Fibroblast of villous mesenchyme (primary cell): ENCODE results near the gene SUN3. TPM values are rescaled to one million over a fixed set of nuclear protein-coding genes. Genes with fewer than 3 reads are reported as not detected.
"Not testable (repeated sequence)": the region's sequence is repeated elsewhere in the genome, so short reads cannot be mapped to it uniquely, and the experiment has no call there.

Experiments
- DNase-seq: peaks from one replicate; pipeline ENCODE4 v3.0.0-alpha.2; 2010; ENCODE audit warnings: low read depth
- H3K4me3 ChIP-seq: 2 replicates; pipeline ENCODE4 v1.5.1; 2011; ENCODE audit warnings: low read depth, mild to moderate bottlenecking, low read length
- total RNA-seq: library from RNA; depleted of rRNA; stranded (reverse); fragments of >200 nt; gene quantifications from 2 replicates; pipeline ENCODE4 v1.2.3, GENCODE V29; 2012
- TF ChIP-seq, protein P1 (sequence below): IDR thresholded peaks from 2 replicates; pipeline ENCODE4 v1.5.1; 2012; ENCODE audit warnings: low read depth, mild to moderate bottlenecking, low read length; ENCODE audit not compliant: insufficient read depth

SUN3 gene
- total RNA-seq, 1 donor, result not detected

DNA sequence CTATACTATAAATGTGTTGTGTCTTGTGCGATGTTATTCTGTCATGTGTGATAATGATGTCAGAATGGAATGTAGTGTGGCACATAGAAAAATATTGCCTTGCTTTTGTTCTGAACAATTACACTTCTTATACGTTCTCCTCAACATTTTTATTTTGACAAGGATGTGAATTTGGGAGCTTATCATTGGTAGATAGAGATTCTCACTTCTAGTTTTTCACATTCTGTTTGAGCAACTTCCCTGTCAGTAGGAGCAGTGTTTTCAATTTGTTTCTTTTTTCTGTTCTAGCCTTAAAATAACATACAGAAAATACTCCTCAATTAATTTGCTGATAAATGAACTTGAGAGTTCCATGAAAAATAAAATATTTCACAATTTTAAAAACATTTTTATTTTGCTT is 17.6 kb downstream of the SUN3 start:
- H3K4me3 ChIP-seq, result no peak overlapping the region

DNA sequence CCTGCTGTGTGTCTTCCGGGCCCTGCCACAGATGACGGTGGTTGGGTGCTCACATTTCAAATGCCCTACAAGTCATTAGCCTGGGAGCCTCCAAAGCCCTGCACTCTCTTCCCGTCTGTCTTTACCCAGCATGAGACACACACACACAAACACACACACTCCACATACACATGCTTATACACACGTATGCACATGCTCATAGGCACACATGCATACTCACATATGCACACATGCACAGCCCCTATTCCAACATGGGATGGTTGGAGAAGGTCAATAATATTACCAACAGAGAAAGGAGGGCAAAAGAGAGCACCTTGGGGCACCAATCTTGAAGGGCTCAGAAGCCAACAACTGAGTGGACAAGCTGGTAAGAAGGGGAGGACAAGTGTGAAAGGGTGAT is 19.0 kb downstream of the SUN3 start:
- DNase-seq, result no peak
- TF ChIP-seq, protein P1, sequence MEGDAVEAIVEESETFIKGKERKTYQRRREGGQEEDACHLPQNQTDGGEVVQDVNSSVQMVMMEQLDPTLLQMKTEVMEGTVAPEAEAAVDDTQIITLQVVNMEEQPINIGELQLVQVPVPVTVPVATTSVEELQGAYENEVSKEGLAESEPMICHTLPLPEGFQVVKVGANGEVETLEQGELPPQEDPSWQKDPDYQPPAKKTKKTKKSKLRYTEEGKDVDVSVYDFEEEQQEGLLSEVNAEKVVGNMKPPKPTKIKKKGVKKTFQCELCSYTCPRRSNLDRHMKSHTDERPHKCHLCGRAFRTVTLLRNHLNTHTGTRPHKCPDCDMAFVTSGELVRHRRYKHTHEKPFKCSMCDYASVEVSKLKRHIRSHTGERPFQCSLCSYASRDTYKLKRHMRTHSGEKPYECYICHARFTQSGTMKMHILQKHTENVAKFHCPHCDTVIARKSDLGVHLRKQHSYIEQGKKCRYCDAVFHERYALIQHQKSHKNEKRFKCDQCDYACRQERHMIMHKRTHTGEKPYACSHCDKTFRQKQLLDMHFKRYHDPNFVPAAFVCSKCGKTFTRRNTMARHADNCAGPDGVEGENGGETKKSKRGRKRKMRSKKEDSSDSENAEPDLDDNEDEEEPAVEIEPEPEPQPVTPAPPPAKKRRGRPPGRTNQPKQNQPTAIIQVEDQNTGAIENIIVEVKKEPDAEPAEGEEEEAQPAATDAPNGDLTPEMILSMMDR, result no peak
- no peak overlapping the region for H3K4me3 ChIP-seq

More for the DNA sequence above, 17.6 kb downstream of the SUN3 start:
- TF ChIP-seq, protein P1, result no peak
- DNase-seq, result no peak

DNA sequence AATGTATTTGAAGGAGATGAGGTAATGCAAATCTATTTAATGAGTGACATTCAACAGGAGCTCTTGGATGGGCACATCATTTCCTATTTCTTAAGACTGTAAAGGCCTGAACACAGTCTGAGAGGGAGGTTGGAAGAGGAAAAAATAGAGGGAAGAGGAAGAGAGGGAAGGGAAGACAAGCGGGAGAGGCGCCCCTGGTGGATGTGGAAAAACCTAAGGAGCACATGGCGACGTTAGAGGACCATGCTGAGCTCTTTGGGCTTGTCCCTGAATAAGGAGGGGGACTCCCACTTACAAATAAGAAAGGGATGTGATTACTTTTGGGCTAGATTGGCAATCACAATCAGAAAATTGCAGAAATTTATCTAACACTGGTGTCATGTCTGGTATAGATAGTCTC is 19.6 kb downstream of the SUN3 start:
- TF ChIP-seq, protein P1, result no peak
- DNase-seq, result no peak
- no peak overlapping the region for H3K4me3 ChIP-seq

DNA sequence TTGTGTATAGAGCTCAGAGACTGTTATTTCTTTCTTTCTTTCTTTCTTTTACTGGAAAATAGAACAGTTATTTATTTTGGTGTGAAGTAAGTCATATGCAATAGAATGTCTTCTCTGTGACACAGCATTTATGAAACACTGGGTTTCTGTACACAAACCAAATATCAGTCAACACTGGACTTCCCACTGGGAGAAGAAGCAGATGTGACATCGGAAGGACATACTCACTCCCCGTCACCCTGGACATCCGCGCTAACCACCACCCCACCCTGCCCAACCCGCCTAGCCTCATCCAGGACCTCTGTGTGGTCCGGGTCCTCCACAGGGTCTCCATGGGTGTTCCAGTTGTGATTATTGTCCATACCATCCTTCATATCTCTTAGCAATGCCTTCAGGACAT is 22.0 kb downstream of the SUN3 start:
- no peak for DNase-seq
- TF ChIP-seq, protein P1, result no peak

DNA sequence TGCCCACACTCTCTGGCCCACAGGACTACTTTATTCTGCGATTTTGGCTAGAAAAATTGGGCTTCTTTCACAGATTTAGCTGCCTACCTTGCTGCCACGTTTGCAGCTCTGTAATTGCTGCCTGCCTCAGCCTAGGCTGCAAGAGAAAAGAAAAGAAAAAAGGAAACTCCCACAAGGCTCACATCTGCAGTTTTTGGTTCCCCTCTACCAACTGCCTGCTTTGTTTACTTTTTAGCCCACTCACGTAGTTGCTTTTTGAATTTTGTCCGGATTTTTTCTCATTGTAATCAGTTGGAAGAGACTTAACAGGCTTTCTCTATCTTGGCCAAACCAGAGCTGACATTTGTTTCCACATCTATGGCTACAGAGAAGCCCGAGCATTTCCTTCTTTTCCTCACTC is 24.3 kb downstream of the SUN3 start:
- no peak for DNase-seq
- no peak overlapping the region for H3K4me3 ChIP-seq
- TF ChIP-seq, protein P1, result no peak

More for the DNA sequence above, 22.0 kb downstream of the SUN3 start:
- H3K4me3 ChIP-seq, result no peak overlapping the region

DNA sequence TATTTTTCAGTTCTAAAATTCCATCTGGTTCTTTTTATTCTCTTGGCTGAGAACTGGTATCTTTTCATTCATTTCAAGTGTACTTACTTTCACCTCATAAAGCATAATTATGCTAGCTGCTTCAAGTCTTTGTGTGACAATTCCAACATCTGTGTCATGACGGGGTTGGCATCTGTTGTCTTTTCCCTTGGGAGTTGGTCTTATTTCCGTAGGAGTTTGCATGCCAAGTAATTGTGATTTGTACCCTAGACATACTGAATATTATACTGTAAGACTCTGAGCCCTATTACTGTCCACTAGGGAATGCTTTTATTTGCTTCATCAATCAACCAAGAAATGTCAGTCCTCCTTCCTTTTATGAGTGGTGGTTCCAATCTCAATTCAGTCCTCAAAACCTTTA is 24.9 kb downstream of the SUN3 start:
- no peak overlapping the region for H3K4me3 ChIP-seq
- DNase-seq, result no peak
- TF ChIP-seq, protein P1, result no peak

DNA sequence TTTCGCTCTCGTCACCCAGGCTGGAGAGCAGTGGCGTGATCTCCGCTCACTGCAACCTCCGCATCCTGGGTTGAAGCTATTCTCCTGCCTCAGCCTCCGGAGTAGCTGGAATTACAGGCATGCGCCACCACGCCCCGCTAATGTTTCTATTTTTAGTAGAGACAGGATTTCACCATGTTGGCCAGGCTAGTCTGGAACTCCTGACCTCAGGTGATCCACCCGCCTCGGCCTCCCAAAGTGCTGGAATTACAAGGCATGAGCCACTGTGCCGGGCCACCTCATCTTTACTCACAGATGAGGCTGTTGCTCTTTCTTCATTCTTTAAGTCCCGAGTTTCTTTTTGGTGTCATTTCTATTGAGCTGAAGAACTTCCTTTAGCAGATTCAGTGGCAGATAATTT is 28.7 kb downstream of the SUN3 start:
- not testable (repeated sequence) for H3K4me3 ChIP-seq, DNase-seq
